ENCODE measurements around the gene AQP12B. TPM values are rescaled to one million over a fixed set of nuclear protein-coding genes. Genes with fewer than 3 reads are reported as not detected.

Gene AQP12B
- total RNA-seq, 1 experiment from 2014 or later: not detected

DNA sequence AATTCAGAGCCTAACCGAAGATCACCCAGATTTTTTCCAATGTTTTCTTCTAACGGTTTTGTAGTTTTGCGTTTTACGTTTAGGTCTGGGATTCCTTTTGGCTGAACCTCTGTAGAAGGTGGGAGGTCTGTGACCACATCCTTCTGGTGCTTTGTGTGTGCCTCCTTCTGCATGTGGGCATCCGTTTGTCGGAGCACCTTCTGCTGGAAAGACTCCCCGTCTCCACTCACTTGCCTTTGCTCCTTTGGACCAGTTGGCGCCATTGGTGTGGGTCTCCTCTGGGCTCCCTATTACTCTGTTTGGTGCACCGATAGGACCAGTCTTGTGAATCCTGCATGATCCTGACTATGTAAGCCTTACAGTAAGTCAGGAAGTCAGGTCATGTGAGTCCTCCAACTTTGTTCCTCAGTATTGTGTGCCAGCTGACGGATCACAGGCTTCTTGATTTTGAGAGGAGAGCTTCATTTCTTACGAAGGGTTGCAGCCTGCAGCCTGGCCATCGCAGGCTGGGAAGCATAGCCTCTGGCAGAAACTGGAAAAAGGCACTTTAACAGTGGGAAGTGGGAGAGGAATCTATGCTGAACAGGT is 22.6 kb upstream of the AQP12B start:
- Histone ChIP-seq H3K79me1 (ENCODE audit: insufficient read depth, low read depth, low read length, poor library complexity, severe bottlenecking) (no peaks in the 10 kb centered on the region), H3K4me2 (ENCODE audit: insufficient read depth, insufficient read length, low read length) (no peak overlapping the region), H3K14ac (ENCODE audit: insufficient read depth, low read length) (no peak overlapping the region), H3K4ac (ENCODE audit: low read depth, low read length) (no peak overlapping the region), H2BK20ac (ENCODE audit: low read depth, low read length, poor library complexity, severe bottlenecking) (no peak overlapping the region), H3K27me3 (ENCODE audit: insufficient read depth, low read length) (no peaks in the 10 kb centered on the region), H3K27ac (ENCODE audit: insufficient read length, low read depth, low read length) (no peak overlapping the region), H4K20me1 (ENCODE audit: control insufficient read depth, insufficient read depth, insufficient read length) (no peaks in the 10 kb centered on the region), H2BK5ac (ENCODE audit: insufficient read length, low read length) (no peak overlapping the region), H3K23me2 (ENCODE audit: insufficient read length, low read depth, low read length, poor library complexity, severe bottlenecking) (no peaks in the 10 kb centered on the region), H3K9ac (ENCODE audit: extremely low read depth, insufficient read length, low read length) (no peak overlapping the region), H3T11ph (ENCODE audit: low read length) (no peak overlapping the region), H3K56ac (ENCODE audit: insufficient read length, low read depth, low read length) (no peak overlapping the region), H3K23ac (ENCODE audit: insufficient read length, low read depth, low read length) (no peak overlapping the region), H2BK12ac (ENCODE audit: insufficient read length, low read depth, low read length) (no peak overlapping the region), H2AFZ (ENCODE audit: low read length) (no peak overlapping the region), H4K91ac (ENCODE audit: insufficient read length, low read depth, low read length) (no peak overlapping the region), H3K18ac (ENCODE audit: insufficient read length, low read depth, low read length) (no peak overlapping the region), H2BK120ac (ENCODE audit: low read depth, low read length, poor library complexity, severe bottlenecking) (no peak overlapping the region), H3K79me2 (ENCODE audit: insufficient read depth, low read length) (no peaks in the 10 kb centered on the region), H3K4me1 (ENCODE audit: insufficient read depth, low read length) (no peaks in the 10 kb centered on the region), H2BK15ac (ENCODE audit: low read depth, low read length) (no peak overlapping the region), H4K5ac (ENCODE audit: insufficient read length, low read depth, low read length) (no peak overlapping the region), H3K9me3 (ENCODE audit: control insufficient read depth, low read depth, low read length) (no peaks in the 10 kb centered on the region), H2AK5ac (ENCODE audit: insufficient read length, low read length) (no peak overlapping the region), H4K8ac (replicated peaks; ENCODE audit: insufficient read length, low read depth, low read length) (no peak overlapping the region)
- no peaks in the 10 kb centered on the region for H3K36me3 Mint-ChIP-seq (ENCODE audit: insufficient read depth in 1 of 3, low read depth in 3 of 3)
- WGBS (ENCODE audit: extremely low coverage, insufficient read length, low lambda C conversion rate): no CpG with 5 or more reads among the region's 12 CpGs
- peaks cover 12% of the 10 kb centered on the region for H3K27me3 Mint-ChIP-seq (ENCODE audit: low read depth)
- no peak for TF ChIP-seq CTCF (conservative IDR thresholded peaks at IDR 0.05)
- no peak overlapping the region for H3K27ac Mint-ChIP-seq
- no peaks in the 10 kb centered on the region; a peak in 1 of 5 replicates for H3K9me3 Mint-ChIP-seq
- H3K4me1 Mint-ChIP-seq: peaks cover 0 to 10% of the 10 kb centered on the region in 2 experiments; a peak in 3 of 4 replicates
- no peak overlapping the region for H3K4me3 Mint-ChIP-seq
- DNase-seq: no peak
